ENCODE results near the gene GCSH. TPM values are rescaled to one million over a fixed set of nuclear protein-coding genes. Genes with fewer than 3 reads are reported as not detected.

The GCSH gene
- total RNA-seq, 2 experiments from 2014 or later: 21.0 to 25.3 TPM

GRCh38 chr16:81035398-81035974, 60.7 kb downstream of the GCSH start, which contains the start of gene ATMIN:
Gene ATMIN (plus strand): TSS chr16:81035842. CDS start chr16:81035871, 29 bp downstream.
- ATAC-seq (peak; percentile 97), DNase-seq (peak; percentile 87)
- peak within 1 kb of the TSS; percentile 63 for H3K27ac Mint-ChIP-seq
- peaks cover 25% of the 10 kb centered on the region for H3K36me3 Mint-ChIP-seq (ENCODE audit: low read depth)
- CTCF ChIA-PET: interaction anchor here (0.6 to 4.9 kb wide), 35 partner anchors 9 to 703 kb away, joined by 3 to 50 read pairs (median 4); partner anchors contain the start of genes C16orf46, CENPN and CMC2
- no peaks in the 10 kb centered on the region for H3K27me3 Mint-ChIP-seq
- peaks cover 26% of the 10 kb centered on the region for H3K4me1 Mint-ChIP-seq (ENCODE audit: low read depth)
- POLR2A ChIA-PET: interaction anchor here (1.1 to 1.8 kb wide), 4 partner anchors 18 to 41 kb away, joined by 3 to 7 read pairs (median 4); partner anchors contain the start of genes C16orf46, CENPN and CMC2
- H3K9me3 Mint-ChIP-seq: no peaks in the 10 kb centered on the region
- intact Hi-C loops (cut with micrococcal nuclease): no loop called here
- peak; percentile 99 for TF ChIP-seq CTCF (IDR thresholded peaks at IDR 0.05)
- H3K4me3 Mint-ChIP-seq: peak within 1 kb of the TSS; percentile 81

Other genes starting within 250 kb of the GCSH start
- gene CMC2, start 89.5 kb downstream of the GCSH start, total RNA-seq: 100 to 1,000 TPM; 105 to 106 TPM
- 10 to 100 TPM; 51.7 to 54.8 TPM for gene CENPN, start 89.2 kb downstream of the GCSH start, total RNA-seq
- 10 to 100 TPM; 17.9 to 19.7 TPM for gene ATMIN, start 60.6 kb downstream of the GCSH start, total RNA-seq
- under 1 TPM; 0.59 to 0.60 TPM for gene C16orf46, start 19.2 kb downstream of the GCSH start, total RNA-seq
- gene BCO1, start 142.3 kb upstream of the GCSH start, total RNA-seq: not detected
- gene GAN, start 218.6 kb upstream of the GCSH start, total RNA-seq: 10 to 100 TPM; 11.5 to 12.3 TPM